Smooth muscle cell (in vitro differentiated cells): ENCODE data around the gene MYO1D. TPM values are rescaled to one million over a fixed set of nuclear protein-coding genes. Genes with fewer than 3 reads are reported as not detected.

ENCODE experiments used
- DNase-seq: peaks from one replicate; lab custom pipeline; 2025; ENCODE audit not compliant: unreplicated experiment; lab: John Stamatoyannopoulos, UW
- H2AFZ ChIP-seq: fragments of 200-600 bp; sonication (generic); 2 replicates; pipeline ENCODE4 v1.6.0; 2016; ENCODE audit warnings: antibody characterized with exemption, low read depth, mild to moderate bottlenecking
- H3F3A ChIP-seq: fragments of 200-600 bp; sonication (generic); 2 replicates; pipeline ENCODE4 v1.6.0; 2017; ENCODE audit warnings: antibody characterized with exemption, low read depth
- H3K27ac ChIP-seq: fragments of 200-600 bp; sonication (generic); 2 replicates; pipeline ENCODE4 v1.5.1; 2016; ENCODE audit warnings: low read depth, mild to moderate bottlenecking
- H3K27me3 ChIP-seq: fragments of 200-600 bp; sonication (generic); 2 replicates; pipeline ENCODE4 v1.6.1; 2016; ENCODE audit warnings: low read depth, mild to moderate bottlenecking
- H3K36me3 ChIP-seq: fragments of 200-600 bp; sonication (generic); 2 replicates; pipeline ENCODE4 v1.5.1; 2016; ENCODE audit warnings: low read depth
- H3K4me1 ChIP-seq: fragments of 200-600 bp; sonication (generic); 2 replicates; pipeline ENCODE4 v1.5.1; 2016; ENCODE audit warnings: low read depth
- H3K4me2 ChIP-seq: fragments of 200-600 bp; sonication (generic); 2 replicates; pipeline ENCODE4 v1.6.0; 2016; ENCODE audit warnings: mild to moderate bottlenecking
- H3K4me3 ChIP-seq: fragments of 200-600 bp; sonication (generic); 2 replicates; pipeline ENCODE4 v1.5.1; 2016; ENCODE audit warnings: mild to moderate bottlenecking
- H3K79me2 ChIP-seq: fragments of 200-600 bp; sonication (generic); 2 replicates; pipeline ENCODE4 v1.6.0; 2016; ENCODE audit warnings: low read depth, mild to moderate bottlenecking
- H3K9ac ChIP-seq: fragments of 200-600 bp; sonication (generic); 2 replicates; pipeline ENCODE4 v1.6.0; 2016; ENCODE audit warnings: low read depth
- H3K9me3 ChIP-seq: fragments of 200-600 bp; sonication (generic); replicated peaks from 2 replicates; pipeline ENCODE4 v1.5.1; 2016; ENCODE audit warnings: low read depth
- H4K20me1 ChIP-seq: fragments of 200-600 bp; sonication (generic); 2 replicates; pipeline ENCODE4 v1.6.0; 2016; ENCODE audit warnings: low read depth
- WGBS: methylation state at CpG from one replicate; pipeline ENCODE4 v1.1.7; 2016; ENCODE audit warnings: low lambda C conversion rate; 5-methylcytosine and 5-hydroxymethylcytosine counted together
- polyA plus RNA-seq: library from polyadenylated mRNA; unstranded; fragments of >200 nt; fragmentation: Nextera tagmentation; extraction: Ambion mirVana; gene quantifications from 2 replicates; pipeline ENCODE4 v1.2.1, GENCODE V29; 2016
- total RNA-seq: library from RNA; depleted of rRNA; stranded (reverse); fragments of >200 nt; gene quantifications from 2 replicates; pipeline ENCODE4 v1.2.3, GENCODE V29; 2014
- TF ChIP-seq, protein P1 (sequence below): fragments of 200-600 bp; sonication (generic); IDR thresholded peaks from 2 replicates; pipeline ENCODE4 v1.5.1; 2017; ENCODE audit warnings: borderline replicate concordance, mild to moderate bottlenecking, antibody characterized with exemption; ENCODE audit not compliant: insufficient read depth, poor library complexity, severe bottlenecking

The MYO1D gene
- total and polyA plus RNA-seq, 2 experiments from 2014 or later = 13.9 to 35.7 TPM

- TF ChIP-seq, protein P1, sequence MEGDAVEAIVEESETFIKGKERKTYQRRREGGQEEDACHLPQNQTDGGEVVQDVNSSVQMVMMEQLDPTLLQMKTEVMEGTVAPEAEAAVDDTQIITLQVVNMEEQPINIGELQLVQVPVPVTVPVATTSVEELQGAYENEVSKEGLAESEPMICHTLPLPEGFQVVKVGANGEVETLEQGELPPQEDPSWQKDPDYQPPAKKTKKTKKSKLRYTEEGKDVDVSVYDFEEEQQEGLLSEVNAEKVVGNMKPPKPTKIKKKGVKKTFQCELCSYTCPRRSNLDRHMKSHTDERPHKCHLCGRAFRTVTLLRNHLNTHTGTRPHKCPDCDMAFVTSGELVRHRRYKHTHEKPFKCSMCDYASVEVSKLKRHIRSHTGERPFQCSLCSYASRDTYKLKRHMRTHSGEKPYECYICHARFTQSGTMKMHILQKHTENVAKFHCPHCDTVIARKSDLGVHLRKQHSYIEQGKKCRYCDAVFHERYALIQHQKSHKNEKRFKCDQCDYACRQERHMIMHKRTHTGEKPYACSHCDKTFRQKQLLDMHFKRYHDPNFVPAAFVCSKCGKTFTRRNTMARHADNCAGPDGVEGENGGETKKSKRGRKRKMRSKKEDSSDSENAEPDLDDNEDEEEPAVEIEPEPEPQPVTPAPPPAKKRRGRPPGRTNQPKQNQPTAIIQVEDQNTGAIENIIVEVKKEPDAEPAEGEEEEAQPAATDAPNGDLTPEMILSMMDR = no peak
- Histone ChIP-seq H3K4me2 (no peak overlapping the region), H3K4me3 (no peak overlapping the region), H3K36me3 (no peaks in the 10 kb centered on the region), H3K4me1 (peaks cover 24% of the 10 kb centered on the region), H3K9ac (no peak overlapping the region), H2AFZ (no peak overlapping the region), H3K79me2 (no peaks in the 10 kb centered on the region), H3K9me3 (no peaks in the 10 kb centered on the region), H3F3A (peaks cover 4% of the 10 kb centered on the region), H3K27ac (no peak overlapping the region), H4K20me1 (no peaks in the 10 kb centered on the region), H3K27me3 (no peaks in the 10 kb centered on the region)
- WGBS = 93% methylated on average over 6 of the region's 7 CpGs
- no peak for DNase-seq
These were observed 358.9 kb downstream of the MYO1D start for GRCh38 chr17:32517982-32518381.

GRCh38 chr17:32516940-32517701 lies 359.8 kb downstream of the MYO1D start:
- Histone ChIP-seq H3K36me3 (no peaks in the 10 kb centered on the region), H3K4me3 (no peak overlapping the region), H2AFZ (no peak overlapping the region), H3K4me1 (peaks cover 24% of the 10 kb centered on the region), H3K4me2 (no peak overlapping the region), H4K20me1 (no peaks in the 10 kb centered on the region), H3K9ac (no peak overlapping the region), H3F3A (peaks cover 4% of the 10 kb centered on the region), H3K79me2 (no peaks in the 10 kb centered on the region), H3K27ac (no peak overlapping the region), H3K27me3 (no peaks in the 10 kb centered on the region), H3K9me3 (no peaks in the 10 kb centered on the region)
- no peak for DNase-seq
- TF ChIP-seq, protein P1 = no peak
- WGBS = 81% methylated on average over 12 of the region's 12 CpGs

DNA sequence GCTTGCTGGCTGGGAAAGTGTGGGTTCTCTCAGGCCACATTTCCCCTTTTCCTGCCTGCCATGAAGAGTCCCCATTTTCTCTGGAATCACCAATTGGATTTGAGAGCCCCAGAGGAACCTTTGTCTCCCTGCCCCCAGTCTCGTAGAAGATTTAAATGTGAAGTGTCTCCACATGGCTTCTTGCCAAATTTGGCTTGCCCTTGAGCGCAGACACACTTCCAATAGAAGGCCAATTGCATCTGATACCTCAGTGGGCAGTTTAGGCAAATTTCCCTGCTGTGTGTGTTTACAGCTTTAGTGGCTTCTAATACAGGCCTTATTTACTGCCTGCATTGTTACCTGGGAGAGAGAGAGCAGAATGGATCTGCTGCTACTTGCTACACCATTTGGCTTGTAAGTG lies 360.5 kb downstream of the MYO1D start:
- TF ChIP-seq, protein P1 = no peak
- Histone ChIP-seq H3K27me3 (no peaks in the 10 kb centered on the region), H3K36me3 (no peaks in the 10 kb centered on the region), H3K4me3 (no peak overlapping the region), H3K4me1 (peaks cover 24% of the 10 kb centered on the region), H3K79me2 (no peaks in the 10 kb centered on the region), H3K9me3 (no peaks in the 10 kb centered on the region), H2AFZ (no peak overlapping the region), H3K9ac (no peak overlapping the region), H4K20me1 (no peaks in the 10 kb centered on the region), H3K4me2 (no peak overlapping the region), H3F3A (peaks cover 4% of the 10 kb centered on the region), H3K27ac (no peak overlapping the region)
- 0% methylated on average over 2 of the region's 2 CpGs for WGBS
- DNase-seq = no peak
